Measurements from ENCODE around the gene TAC3. TPM values are rescaled to one million over a fixed set of nuclear protein-coding genes. Genes with fewer than 3 reads are reported as not detected.

TAC3 gene
- total RNA-seq, 1 experiment from 2014 or later, result 6.2 TPM

GRCh38 chr12:57049890-57050289 lies 33.6 kb upstream of the TAC3 start, which contains the start of gene MYO1A:
MYO1A (minus strand) TSS chr12:57050129; CDS start chr12:57048323, 1,806 bp downstream.
- H3K4me1 ChIP-seq (ENCODE audit: insufficient read depth, low read length), result no peaks in the 10 kb centered on the region
- H2AFZ ChIP-seq (ENCODE audit: low read length), result no peak within 1 kb of the TSS
- no peak within 1 kb of the TSS for H2BK5ac ChIP-seq (ENCODE audit: insufficient read length, low read length)
- H2BK20ac ChIP-seq (ENCODE audit: low read depth, low read length, poor library complexity, severe bottlenecking), result no peak within 1 kb of the TSS
- H3K79me1 ChIP-seq (ENCODE audit: insufficient read depth, low read depth, low read length, poor library complexity, severe bottlenecking), result no peaks in the 10 kb centered on the region
- no peak within 1 kb of the TSS for H2BK12ac ChIP-seq (ENCODE audit: insufficient read length, low read depth, low read length)
- H2BK120ac ChIP-seq (ENCODE audit: low read depth, low read length, poor library complexity, severe bottlenecking), result no peak within 1 kb of the TSS
- H3K79me2 ChIP-seq (ENCODE audit: insufficient read depth, low read length), result no peaks in the 10 kb centered on the region
- H3K9me3 Mint-ChIP-seq, result no peaks in the 10 kb centered on the region
- H4K20me1 ChIP-seq (ENCODE audit: control insufficient read depth, insufficient read depth, insufficient read length), result no peaks in the 10 kb centered on the region
- H3K27me3 ChIP-seq (ENCODE audit: insufficient read depth, low read length), result no peaks in the 10 kb centered on the region
- H3K4ac ChIP-seq (ENCODE audit: low read depth, low read length), result no peak within 1 kb of the TSS
- no peak within 1 kb of the TSS for H3K27ac ChIP-seq (ENCODE audit: insufficient read length, low read depth, low read length)
- no peak within 1 kb of the TSS for H3K23ac ChIP-seq (ENCODE audit: insufficient read length, low read depth, low read length)
- H3K9me3 ChIP-seq (ENCODE audit: control insufficient read depth, low read depth, low read length), result no peaks in the 10 kb centered on the region
- H2BK15ac ChIP-seq (ENCODE audit: low read depth, low read length), result no peak within 1 kb of the TSS
- no peak within 1 kb of the TSS for H3K9ac ChIP-seq (ENCODE audit: extremely low read depth, insufficient read length, low read length)
- no peak within 1 kb of the TSS for H3T11ph ChIP-seq (ENCODE audit: low read length)
- no peak within 1 kb of the TSS for H3K18ac ChIP-seq (ENCODE audit: insufficient read length, low read depth, low read length)
- H4K91ac ChIP-seq (ENCODE audit: insufficient read length, low read depth, low read length), result no peak within 1 kb of the TSS
- no peak for TF ChIP-seq CTCF (conservative IDR thresholded peaks at IDR 0.05)
- no peak within 1 kb of the TSS for H2AK5ac ChIP-seq (ENCODE audit: insufficient read length, low read length)
- H3K23me2 ChIP-seq (ENCODE audit: insufficient read length, low read depth, low read length, poor library complexity, severe bottlenecking), result no peaks in the 10 kb centered on the region
- H3K36me3 Mint-ChIP-seq (ENCODE audit: insufficient read depth in 1 of 3, low read depth in 3 of 3), result peaks cover 6 to 9% (median 8%) of the 10 kb centered on the region in 3 experiments; a peak in 6 of 7 replicates
- H3K14ac ChIP-seq (ENCODE audit: insufficient read depth, low read length), result no peak within 1 kb of the TSS
- H3K4me2 ChIP-seq (ENCODE audit: insufficient read depth, insufficient read length, low read length), result no peak within 1 kb of the TSS
- H3K27ac Mint-ChIP-seq, result peak within 1 kb of the TSS in 1 of 3 experiments; percentile 51; a peak in 1 of 7 replicates
- H3K27me3 Mint-ChIP-seq (ENCODE audit: low read depth), result peaks cover 2% of the 10 kb centered on the region
- no peak within 1 kb of the TSS for H4K8ac ChIP-seq (replicated peaks; ENCODE audit: insufficient read length, low read depth, low read length)
- no peak for DNase-seq
- peaks cover 3 to 13% of the 10 kb centered on the region in 2 experiments for H3K4me1 Mint-ChIP-seq
- WGBS (ENCODE audit: extremely low coverage, insufficient read length, low lambda C conversion rate), result no CpG with 5 or more reads among the region's 2 CpGs
- no peak within 1 kb of the TSS for H3K4me3 Mint-ChIP-seq
- no peak within 1 kb of the TSS for H4K5ac ChIP-seq (ENCODE audit: insufficient read length, low read depth, low read length)
- H3K56ac ChIP-seq (ENCODE audit: insufficient read length, low read depth, low read length), result no peak within 1 kb of the TSS

Measured in H9 (cell line).